ENCODE results near the gene SCN11A. TPM values are rescaled to one million over a fixed set of nuclear protein-coding genes. Genes with fewer than 3 reads are reported as not detected.

The SCN11A gene
- total RNA-seq, 5 donors from 2014 or later (not counting 1 experiment from before 2014, with no cell fraction given), result 0.07 to 0.23 (median 0.12) TPM

GRCh38 chr3:39098473-39099000 lies 46.8 kb upstream of the SCN11A start:
- peaks cover 33% of the 10 kb centered on the region for H3K36me3 Mint-ChIP-seq
- POLR2A ChIA-PET, result no interaction called here
- no peaks in the 10 kb centered on the region for H3K27me3 Mint-ChIP-seq
- Histone ChIP-seq H3K27ac (ENCODE audit: low read length) (no peak overlapping the region), H3K36me3 (ENCODE audit: control insufficient read depth in 2 of 2, extremely low read depth in 1 of 2, insufficient read depth in 1 of 2, low read length in 1 of 2) (peaks cover 21 to 70% of the 10 kb centered on the region in 2 donors), H3K9me3 (no peaks in the 10 kb centered on the region), H3K4me3 (ENCODE audit: control insufficient read depth in 1 of 2, extremely low read depth in 1 of 2, low read length in 1 of 2) (no peak overlapping the region), H3K27me3 (replicated peaks in 1 of 2; ENCODE audit: control insufficient read depth in 2 of 2, extremely low read depth in 1 of 2, insufficient read depth in 2 of 2, low read length in 1 of 2) (no peaks in the 10 kb centered on the region), H3K4me1 (ENCODE audit: control insufficient read depth in 1 of 2, extremely low read depth in 1 of 2, insufficient read depth in 2 of 2, low read length in 2 of 2) (peaks cover 0 to 3% of the 10 kb centered on the region in 2 experiments)
- DNase-seq (no peak), ATAC-seq (replicated peaks in 1 of 4) (no peak)
- peak overlapping the region in 1 of 2 donors; percentile 52 for H3K27ac Mint-ChIP-seq
- WGBS (ENCODE audit: insufficient coverage), result 97% methylated on average over 4 of the region's 8 CpGs
- H3K9me3 Mint-ChIP-seq, result no peaks in the 10 kb centered on the region
- CTCF ChIA-PET, result interaction anchor here in 1 of 2 donors (0.9 kb wide), 1 partner anchor 170 kb away, joined by 3 read pairs; no protein-coding TSS in a partner anchor
- H3K4me3 Mint-ChIP-seq, result no peak overlapping the region
- peaks cover 17 to 24% (median 23%) of the 10 kb centered on the region in 3 donors for H3K4me1 Mint-ChIP-seq

- Histone ChIP-seq H3K9me3 (no peaks in the 10 kb centered on the region), H3K4me1 (ENCODE audit: control insufficient read depth in 1 of 2, extremely low read depth in 1 of 2, insufficient read depth in 2 of 2, low read length in 2 of 2) (peaks cover 0 to 3% of the 10 kb centered on the region in 2 experiments), H3K36me3 (ENCODE audit: control insufficient read depth in 2 of 2, extremely low read depth in 1 of 2, insufficient read depth in 1 of 2, low read length in 1 of 2) (peaks cover 21 to 76% of the 10 kb centered on the region in 2 donors), H3K27ac (ENCODE audit: low read length) (no peak overlapping the region), H3K4me3 (ENCODE audit: control insufficient read depth in 1 of 2, extremely low read depth in 1 of 2, low read length in 1 of 2) (no peak overlapping the region), H3K27me3 (replicated peaks in 1 of 2; ENCODE audit: control insufficient read depth in 2 of 2, extremely low read depth in 1 of 2, insufficient read depth in 2 of 2, low read length in 1 of 2) (no peaks in the 10 kb centered on the region)
- no peak overlapping the region for H3K4me3 Mint-ChIP-seq
- 94% methylated on average over 6 of the region's 8 CpGs for WGBS (ENCODE audit: insufficient coverage)
- no peak for ATAC-seq (replicated peaks in 1 of 4)
- H3K36me3 Mint-ChIP-seq, result peaks cover 33% of the 10 kb centered on the region
- no peaks in the 10 kb centered on the region for H3K9me3 Mint-ChIP-seq
- no peaks in the 10 kb centered on the region for H3K27me3 Mint-ChIP-seq
- ChIA-PET CTCF (interaction anchor here (0.6 to 0.9 kb wide), 2 partner anchors 157 to 171 kb away, joined by 3 read pairs; no protein-coding TSS in a partner anchor), POLR2A (no interaction called here)
- H3K27ac Mint-ChIP-seq, result peak overlapping the region in 1 of 2 donors; percentile 36
- no peak for DNase-seq
- H3K4me1 Mint-ChIP-seq, result peaks cover 10 to 17% (median 16%) of the 10 kb centered on the region in 3 donors
Observed at GRCh38 chr3:39097716-39098472, 46.1 kb upstream of the SCN11A start.

GRCh38 chr3:39096775-39097174 lies 45.0 kb upstream of the SCN11A start:
- ATAC-seq (replicated peaks in 1 of 4), result no peak
- peak overlapping the region in 1 of 2 donors; percentile 64 for H3K27ac Mint-ChIP-seq
- CTCF ChIA-PET, result no interaction called here
- Histone ChIP-seq H3K27me3 (replicated peaks in 1 of 2; ENCODE audit: control insufficient read depth in 2 of 2, extremely low read depth in 1 of 2, insufficient read depth in 2 of 2, low read length in 1 of 2) (no peaks in the 10 kb centered on the region), H3K4me3 (ENCODE audit: control insufficient read depth in 1 of 2, extremely low read depth in 1 of 2, low read length in 1 of 2) (no peak overlapping the region), H3K9me3 (no peaks in the 10 kb centered on the region), H3K27ac (ENCODE audit: low read length) (no peak overlapping the region), H3K4me1 (ENCODE audit: control insufficient read depth in 1 of 2, extremely low read depth in 1 of 2, insufficient read depth in 2 of 2, low read length in 2 of 2) (peaks cover 0 to 3% of the 10 kb centered on the region in 2 experiments), H3K36me3 (ENCODE audit: control insufficient read depth in 2 of 2, extremely low read depth in 1 of 2, insufficient read depth in 1 of 2, low read length in 1 of 2) (peaks cover 27 to 86% of the 10 kb centered on the region in 2 donors)
- no peaks in the 10 kb centered on the region for H3K27me3 Mint-ChIP-seq
- no peak overlapping the region for H3K4me3 Mint-ChIP-seq
- POLR2A ChIA-PET, result no interaction called here
- 75% methylated on average over 1 of the region's 3 CpGs for WGBS (ENCODE audit: insufficient coverage)
- H3K36me3 Mint-ChIP-seq, result peaks cover 38% of the 10 kb centered on the region
- no peak for DNase-seq
- no peaks in the 10 kb centered on the region for H3K9me3 Mint-ChIP-seq
- peaks cover 5 to 7% (median 5%) of the 10 kb centered on the region in 3 donors for H3K4me1 Mint-ChIP-seq

GRCh38 chr3:39095778-39096177 lies 44.0 kb upstream of the SCN11A start:
- H3K4me1 Mint-ChIP-seq, result no peaks in the 10 kb centered on the region
- ChIA-PET POLR2A (interaction anchor here in 1 of 2 donors (0.7 kb wide), 1 partner anchor 42 kb away, joined by 3 read pairs; no protein-coding TSS in a partner anchor), CTCF (interaction anchor here in 1 of 2 donors (0.5 kb wide), 2 partner anchors 53 to 255 kb away, joined by 3 read pairs; no protein-coding TSS in a partner anchor)
- H3K27me3 ChIP-seq (replicated peaks in 1 of 2; ENCODE audit: control insufficient read depth in 2 of 2, extremely low read depth in 1 of 2, insufficient read depth in 2 of 2, low read length in 1 of 2), result no peaks in the 10 kb centered on the region
- H3K9me3 ChIP-seq, result no peaks in the 10 kb centered on the region
- peaks cover 38% of the 10 kb centered on the region for H3K36me3 Mint-ChIP-seq
- H3K27ac ChIP-seq (ENCODE audit: low read length), result no peak overlapping the region
- 100% methylated on average over 1 of the region's 3 CpGs for WGBS (ENCODE audit: insufficient coverage)
- H3K9me3 Mint-ChIP-seq, result no peaks in the 10 kb centered on the region
- H3K27ac Mint-ChIP-seq, result peak overlapping the region in 1 of 2 donors; percentile 28
- H3K4me1 ChIP-seq (ENCODE audit: control insufficient read depth in 1 of 2, extremely low read depth in 1 of 2, insufficient read depth in 2 of 2, low read length in 2 of 2), result no peaks in the 10 kb centered on the region
- no peak overlapping the region for H3K4me3 Mint-ChIP-seq
- H3K27me3 Mint-ChIP-seq, result no peaks in the 10 kb centered on the region
- no peak overlapping the region for H3K4me3 ChIP-seq (ENCODE audit: control insufficient read depth in 1 of 2, extremely low read depth in 1 of 2, low read length in 1 of 2)
- no peak for ATAC-seq (replicated peaks in 1 of 4)
- DNase-seq, result no peak
- H3K36me3 ChIP-seq (ENCODE audit: control insufficient read depth in 2 of 2, extremely low read depth in 1 of 2, insufficient read depth in 1 of 2, low read length in 1 of 2), result peaks cover 27 to 93% of the 10 kb centered on the region in 2 donors

GRCh38 chr3:39094851-39095677 lies 43.3 kb upstream of the SCN11A start:
- POLR2A ChIA-PET, result interaction anchor here in 1 of 2 donors (0.6 kb wide), 1 partner anchor 56 kb away, joined by 4 read pairs; no protein-coding TSS in a partner anchor
- CTCF ChIA-PET, result interaction anchor here in 1 of 2 donors (0.5 kb wide), 1 partner anchor 255 kb away, joined by 3 read pairs; no protein-coding TSS in a partner anchor

GRCh38 chr3:39090922-39091321 lies 39.2 kb upstream of the SCN11A start:
- H3K27ac ChIP-seq (ENCODE audit: low read length), result no peak overlapping the region
- Mint-ChIP-seq H3K4me1 (peaks cover 0 to 3% (median 0%) of the 10 kb centered on the region in 3 donors), H3K27ac (peak overlapping the region in 1 of 2 donors; percentile 11), H3K27me3 (no peaks in the 10 kb centered on the region), H3K9me3 (no peaks in the 10 kb centered on the region), H3K36me3 (peaks cover 63% of the 10 kb centered on the region), H3K4me3 (no peak overlapping the region)
- H3K36me3 ChIP-seq (ENCODE audit: control insufficient read depth in 2 of 2, extremely low read depth in 1 of 2, insufficient read depth in 1 of 2, low read length in 1 of 2), result peaks cover 21 to 94% of the 10 kb centered on the region in 2 donors
- ChIA-PET POLR2A (no interaction called here), CTCF (interaction anchor here in 1 of 2 donors (0.6 kb wide), 1 partner anchor 102 kb away, joined by 3 read pairs; no protein-coding TSS in a partner anchor)
- no peaks in the 10 kb centered on the region for H3K9me3 ChIP-seq
- no peaks in the 10 kb centered on the region for H3K27me3 ChIP-seq (replicated peaks in 1 of 2; ENCODE audit: control insufficient read depth in 2 of 2, extremely low read depth in 1 of 2, insufficient read depth in 2 of 2, low read length in 1 of 2)
- WGBS (ENCODE audit: insufficient coverage), result no CpG with 5 or more reads among the region's 2 CpGs
- H3K4me1 ChIP-seq (ENCODE audit: control insufficient read depth in 1 of 2, extremely low read depth in 1 of 2, insufficient read depth in 2 of 2, low read length in 2 of 2), result no peaks in the 10 kb centered on the region
- no peak overlapping the region for H3K4me3 ChIP-seq (ENCODE audit: control insufficient read depth in 1 of 2, extremely low read depth in 1 of 2, low read length in 1 of 2)
- DNase-seq (no peak), ATAC-seq (replicated peaks in 1 of 4) (no peak)

More at GRCh38 chr3:39094851-39095677, 43.3 kb upstream of the SCN11A start:
- Mint-ChIP-seq H3K36me3 (peaks cover 45% of the 10 kb centered on the region), H3K27me3 (no peaks in the 10 kb centered on the region), H3K27ac (peak overlapping the region in 1 of 2 donors; percentile 28), H3K9me3 (no peaks in the 10 kb centered on the region), H3K4me1 (no peaks in the 10 kb centered on the region), H3K4me3 (no peak overlapping the region)
- WGBS (ENCODE audit: insufficient coverage), result 94% methylated on average over 3 of the region's 7 CpGs
- Histone ChIP-seq H3K27ac (ENCODE audit: low read length) (no peak overlapping the region), H3K4me1 (ENCODE audit: control insufficient read depth in 1 of 2, extremely low read depth in 1 of 2, insufficient read depth in 2 of 2, low read length in 2 of 2) (no peaks in the 10 kb centered on the region), H3K9me3 (no peaks in the 10 kb centered on the region), H3K36me3 (ENCODE audit: control insufficient read depth in 2 of 2, extremely low read depth in 1 of 2, insufficient read depth in 1 of 2, low read length in 1 of 2) (peaks cover 27 to 92% of the 10 kb centered on the region in 2 donors), H3K4me3 (ENCODE audit: control insufficient read depth in 1 of 2, extremely low read depth in 1 of 2, low read length in 1 of 2) (no peak overlapping the region), H3K27me3 (replicated peaks in 1 of 2; ENCODE audit: control insufficient read depth in 2 of 2, extremely low read depth in 1 of 2, insufficient read depth in 2 of 2, low read length in 1 of 2) (no peaks in the 10 kb centered on the region)
- no peak for ATAC-seq (replicated peaks in 1 of 4)
- no peak for DNase-seq

Data from T-cell (primary cell).